GM18526 (cell line): ENCODE measurements around the gene BOLA2B.

ENCODE experiments used
- POLR2A ChIP-seq: IDR thresholded peaks from 3 replicates; pipeline ENCODE4 v1.6.1; 2011; ENCODE audit not compliant: insufficient read length; ENCODE audit errors: extremely low read depth

BOLA2B gene

GRCh38 chr16:30173054-30173453 lies 20.4 kb downstream of the BOLA2B start:
- no peak for TF ChIP-seq POLR2A

GRCh38 chr16:30166202-30166902 lies 27.1 kb downstream of the BOLA2B start:
- no peak for TF ChIP-seq POLR2A

- no peak for TF ChIP-seq POLR2A
Measured at GRCh38 chr16:30163538-30163937, 29.9 kb downstream of the BOLA2B start.

DNA sequence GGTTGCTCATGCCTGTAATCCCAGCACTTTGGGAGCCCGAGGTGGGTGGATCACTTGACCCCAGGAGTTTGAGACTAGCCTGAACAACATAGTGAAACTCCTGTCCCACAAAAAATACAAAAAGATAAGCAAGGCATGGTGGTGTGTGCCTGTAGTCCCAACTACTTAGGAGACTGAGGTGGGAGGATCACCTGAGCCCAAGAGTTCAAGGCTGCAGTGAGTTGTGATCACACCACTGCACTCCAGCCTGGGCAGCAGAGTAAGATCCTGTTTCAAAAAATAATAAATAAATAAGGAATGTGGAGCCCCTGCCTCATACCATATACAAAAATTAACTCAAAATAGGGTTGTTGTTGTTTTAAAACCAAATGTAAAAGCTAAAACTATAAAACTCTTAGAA lies 36.3 kb downstream of the BOLA2B start:
- TF ChIP-seq POLR2A, result no peak

DNA sequence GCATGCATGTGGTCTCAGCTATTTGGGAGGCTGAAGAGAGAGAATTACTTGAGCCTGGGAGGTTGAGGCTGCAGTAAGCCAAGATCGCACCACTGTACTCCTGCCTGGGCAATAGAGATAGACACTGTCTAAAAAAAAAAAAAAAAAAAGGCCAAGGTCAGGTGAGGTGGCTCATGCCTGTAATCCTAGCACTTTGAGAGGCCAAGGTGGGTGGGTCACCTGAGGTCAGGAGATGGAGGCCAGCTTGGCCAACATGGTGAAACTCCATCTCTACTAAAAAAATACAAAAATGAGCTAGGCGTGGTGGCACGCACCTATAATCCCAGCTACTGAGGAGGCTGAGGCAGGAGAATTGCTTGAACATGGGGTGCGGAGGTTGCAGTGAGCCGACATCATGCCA lies 38.3 kb downstream of the BOLA2B start:
- TF ChIP-seq POLR2A, result no peak

- no peak for TF ChIP-seq POLR2A
Measured at GRCh38 chr16:30152517-30152916, 40.9 kb downstream of the BOLA2B start.

DNA sequence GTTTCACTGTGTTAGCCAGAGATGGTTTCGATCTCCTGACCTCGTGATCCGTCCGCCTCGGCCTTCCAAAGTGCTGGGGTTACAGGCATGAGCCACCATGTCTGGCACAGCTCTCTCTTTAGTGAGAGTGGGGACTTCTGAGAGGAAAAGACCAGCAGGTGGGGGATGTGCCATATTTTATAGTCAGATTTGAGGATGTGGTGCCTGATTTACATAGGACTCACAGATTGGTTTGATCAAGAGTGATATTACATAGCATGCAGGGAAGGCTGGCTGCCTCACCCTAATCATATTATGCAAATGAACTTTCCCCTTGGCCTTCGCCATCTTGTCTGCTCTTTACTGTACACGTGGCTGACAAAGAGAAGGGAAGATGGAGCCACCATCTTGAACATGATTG lies 42.4 kb downstream of the BOLA2B start:
- TF ChIP-seq POLR2A, result no peak

DNA sequence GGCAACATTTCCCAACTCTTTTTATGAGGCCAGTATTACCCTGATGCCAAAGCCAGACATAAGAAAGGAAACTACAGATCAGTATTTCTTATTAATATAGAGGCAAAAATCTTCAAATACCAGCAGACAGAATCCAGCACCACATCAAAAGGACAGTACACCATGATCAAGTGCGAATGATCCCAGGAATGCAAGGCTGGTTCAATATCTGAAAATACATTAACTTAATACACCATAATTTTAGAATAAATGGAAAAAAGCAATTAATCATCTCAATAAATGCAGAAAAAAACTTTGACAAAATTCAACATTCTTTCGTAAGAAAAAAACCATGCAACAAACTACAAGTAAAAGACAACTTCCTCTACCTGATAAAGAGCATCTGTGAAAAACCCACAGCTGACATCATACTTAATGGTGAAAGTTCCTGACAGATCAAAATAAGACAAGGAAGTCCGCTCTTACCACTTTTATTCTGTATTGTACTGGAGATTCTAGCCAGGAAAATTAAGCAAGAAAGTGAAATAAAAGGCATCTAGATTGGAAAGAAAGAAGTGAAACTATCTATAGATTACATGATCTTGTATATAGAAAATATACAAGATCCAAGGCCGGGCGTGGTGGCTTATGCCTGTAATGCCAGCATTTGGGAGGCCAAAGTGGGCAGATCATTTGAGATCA lies 44.1 kb downstream of the BOLA2B start:
- no peak for TF ChIP-seq POLR2A

DNA sequence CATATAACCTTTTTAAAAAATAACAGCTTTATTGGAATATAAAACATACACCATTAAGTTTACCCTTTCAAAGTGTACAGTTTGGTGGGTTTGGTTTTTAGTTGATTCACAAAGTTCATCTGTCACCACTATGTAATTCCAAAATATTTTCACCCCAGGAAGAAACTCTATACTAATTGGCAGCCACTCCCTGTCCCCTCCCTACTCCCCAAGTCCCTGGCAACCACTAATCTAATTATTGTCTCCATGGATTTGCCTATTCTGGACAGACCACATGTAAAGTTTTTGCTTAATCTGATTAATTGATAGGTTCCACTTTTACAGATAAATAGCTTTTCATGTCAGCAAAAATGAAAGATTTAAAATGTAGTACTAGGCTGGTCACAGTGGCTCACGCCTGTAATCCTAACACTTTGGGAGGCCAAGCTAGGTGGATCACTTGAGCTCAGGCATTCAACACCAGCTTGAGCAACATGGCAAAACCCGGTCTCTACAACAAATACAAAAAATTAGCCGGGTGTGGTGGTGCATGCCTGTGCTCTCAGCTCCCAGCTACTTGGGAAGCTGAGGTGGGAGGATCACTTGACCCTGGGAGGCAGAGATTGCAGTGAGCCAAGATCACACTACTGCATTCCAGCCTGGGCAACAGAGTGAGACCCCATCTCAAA lies 45.5 kb downstream of the BOLA2B start:
- no peak for TF ChIP-seq POLR2A

DNA sequence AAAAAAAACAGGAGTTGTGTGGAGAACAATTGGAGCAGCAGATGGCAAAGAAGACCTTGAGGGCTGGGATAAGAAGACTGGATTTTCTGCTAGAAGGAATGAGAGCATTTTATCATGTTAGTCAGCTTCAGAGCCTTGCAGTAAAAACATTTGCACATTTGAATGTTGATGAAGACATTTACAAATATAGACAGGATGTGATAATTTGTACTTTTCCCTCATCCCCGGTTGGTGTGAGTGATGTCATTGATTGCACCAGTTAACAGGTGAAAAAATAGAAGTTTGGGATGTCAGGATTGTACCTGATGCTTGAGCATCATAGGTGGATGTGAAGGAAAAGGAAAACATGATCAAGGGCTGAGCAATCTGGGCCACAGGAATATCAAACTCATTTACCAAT lies 47.8 kb downstream of the BOLA2B start:
- no peak for TF ChIP-seq POLR2A

DNA sequence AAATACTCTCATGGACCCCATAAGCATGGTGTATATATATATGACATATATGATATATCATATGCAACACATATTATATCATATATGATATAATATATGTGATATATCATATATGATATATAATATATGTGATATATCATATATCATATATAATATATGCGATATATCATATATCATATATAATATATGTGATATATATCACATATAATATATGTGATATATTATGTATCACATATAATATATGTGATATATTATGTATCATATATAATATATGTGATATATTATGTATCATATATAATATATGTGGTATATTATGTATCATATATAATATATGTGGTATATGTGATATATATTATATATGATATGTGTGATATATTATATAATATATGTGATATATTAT lies 48.5 kb downstream of the BOLA2B start:
- TF ChIP-seq POLR2A, result no peak

- TF ChIP-seq POLR2A, result no peak
Measured at GRCh38 chr16:30144017-30144416, 49.4 kb downstream of the BOLA2B start.

- no peak for TF ChIP-seq POLR2A
Measured at GRCh38 chr16:30143347-30143702, 50.1 kb downstream of the BOLA2B start.
